Hepatic stellate cell (primary cell): Measurements from ENCODE around the gene FBXO36.
A peak's percentile ranks its signal among the peaks of the same experiment; 100 is the strongest.
"Not testable (repeated sequence)": the region's sequence is repeated elsewhere in the genome, so short reads cannot be mapped to it uniquely, and the experiment has no call there.

Source experiments
- DNase-seq: peaks from one replicate; pipeline ENCODE4 v3.0.0; 2011; ENCODE audit warnings: low spot score

FBXO36 gene

GRCh38 chr2:229910832-229911412 is 11.4 kb upstream of the FBXO36 start:
- no peak for DNase-seq

GRCh38 chr2:229914171-229914570 is 8.1 kb upstream of the FBXO36 start:
- DNase-seq, result no peak

- no peak for DNase-seq
Measured at GRCh38 chr2:229917793-229918192, 4.5 kb upstream of the FBXO36 start.

- no peak for DNase-seq
Measured at GRCh38 chr2:229920011-229920641, 2.2 kb upstream of the FBXO36 start.

- DNase-seq, result peak; percentile 77
Measured at GRCh38 chr2:229921101-229921891, 1.0 kb upstream of the FBXO36 start.

- peak; percentile 97 for DNase-seq
Measured at GRCh38 chr2:229921892-229922448, 333 bp upstream of the FBXO36 start, which contains the start of gene TRIP12. Gene TRIP12 (minus strand): TSS chr2:229922009. CDS start chr2:229880079, 41,930 bp downstream.

GRCh38 chr2:229924541-229924940 is 2.2 kb downstream of the FBXO36 start:
- DNase-seq, result not testable (repeated sequence)

GRCh38 chr2:229925201-229925600 is 2.9 kb downstream of the FBXO36 start:
- DNase-seq, result no peak

GRCh38 chr2:229927817-229928321 is 5.6 kb downstream of the FBXO36 start:
- DNase-seq, result peak; percentile 54

GRCh38 chr2:229930656-229931055 is 8.4 kb downstream of the FBXO36 start:
- no peak for DNase-seq

GRCh38 chr2:229931241-229931640 is 8.9 kb downstream of the FBXO36 start:
- no peak for DNase-seq

GRCh38 chr2:229937537-229937936 is 15.2 kb downstream of the FBXO36 start:
- no peak for DNase-seq

- no peak for DNase-seq
Measured at GRCh38 chr2:229942671-229943070, 20.4 kb downstream of the FBXO36 start.

GRCh38 chr2:229943171-229943570 is 20.9 kb downstream of the FBXO36 start:
- no peak for DNase-seq

GRCh38 chr2:229943770-229944449 is 21.6 kb downstream of the FBXO36 start:
- no peak for DNase-seq

GRCh38 chr2:229945975-229946374 is 23.7 kb downstream of the FBXO36 start:
- DNase-seq, result no peak

- DNase-seq, result no peak
Measured at GRCh38 chr2:229947544-229947943, 25.2 kb downstream of the FBXO36 start.

- no peak for DNase-seq
Measured at GRCh38 chr2:229952256-229952835, 30.0 kb downstream of the FBXO36 start.

GRCh38 chr2:229955663-229956062 is 33.4 kb downstream of the FBXO36 start:
- no peak for DNase-seq

GRCh38 chr2:229956491-229956890 is 34.2 kb downstream of the FBXO36 start:
- no peak for DNase-seq

GRCh38 chr2:229963596-229963995 is 41.3 kb downstream of the FBXO36 start:
- not testable (repeated sequence) for DNase-seq

- DNase-seq, result no peak
Measured at GRCh38 chr2:229969921-229970320, 47.6 kb downstream of the FBXO36 start.
